GM23338 (cell line): ENCODE data around the gene DOCK1. TPM values are rescaled to one million over a fixed set of nuclear protein-coding genes. Genes with fewer than 3 reads are reported as not detected.

Source experiments
- ATAC-seq: fragments of 200-7000 bp; cut with Tn5 transposase; 3 replicates; pipeline ENCODE4 v1.9.1; 2020
- DNase-seq: peaks from one replicate; pipeline ENCODE4 v3.0.0-alpha.2; 2015; ENCODE audit warnings: low spot score
- H2AFZ ChIP-seq: fragments of 200-600 bp; sonication (generic); 2 replicates; pipeline ENCODE4 v1.8.0; 2016; ENCODE audit warnings: antibody characterized with exemption, mild to moderate bottlenecking, moderate library complexity
- H3F3A ChIP-seq: fragments of 200-600 bp; sonication (generic); replicated peaks from 2 replicates; pipeline ENCODE4 v1.8.0; 2017; ENCODE audit warnings: antibody characterized with exemption, mixed run types, low read depth
- H3K27ac ChIP-seq: fragments of 200-600 bp; sonication (generic); 2 replicates; pipeline ENCODE4 v1.6.1; 2016; ENCODE audit warnings: low read depth
- H3K27me3 ChIP-seq: fragments of 200-600 bp; sonication (generic); 2 replicates; pipeline ENCODE4 v1.8.0; 2016; ENCODE audit warnings: mild to moderate bottlenecking, mixed run types, moderate library complexity; ENCODE audit not compliant: insufficient read depth
- H3K36me3 ChIP-seq: fragments of 200-600 bp; sonication (generic); 2 replicates; pipeline ENCODE4 v1.8.0; 2016; ENCODE audit warnings: mild to moderate bottlenecking; ENCODE audit not compliant: insufficient read depth
- H3K4me1 ChIP-seq: fragments of 200-600 bp; sonication (generic); 2 replicates; pipeline ENCODE4 v1.8.0; 2016; ENCODE audit warnings: mild to moderate bottlenecking, moderate library complexity; ENCODE audit not compliant: insufficient read depth
- H3K4me2 ChIP-seq: fragments of 200-600 bp; sonication (generic); 2 replicates; pipeline ENCODE4 v1.7.1; 2017; ENCODE audit warnings: mixed run types
- H3K4me3 ChIP-seq: fragments of 200-600 bp; sonication (generic); 2 replicates; pipeline ENCODE4 v1.6.1; 2016; ENCODE audit warnings: mixed run types
- H3K79me2 ChIP-seq: fragments of 200-600 bp; sonication (generic); replicated peaks from 2 replicates; pipeline ENCODE4 v1.8.0; 2017; ENCODE audit warnings: mild to moderate bottlenecking; ENCODE audit not compliant: insufficient read depth
- H3K9me2 ChIP-seq: fragments of 200-600 bp; sonication (generic); 2 replicates; pipeline ENCODE4 v1.8.0; 2017; ENCODE audit not compliant: insufficient read depth
- H4K20me1 ChIP-seq: fragments of 200-600 bp; sonication (generic); replicated peaks from 2 replicates; pipeline ENCODE4 v1.8.0; 2017; ENCODE audit warnings: mild to moderate bottlenecking; ENCODE audit not compliant: insufficient read depth
- H3K27ac Mint-ChIP-seq: 2 replicates; pipeline ENCODE4 v1.8.0; 2020; ENCODE audit warnings: inconsistent platforms, mild to moderate bottlenecking, moderate library complexity, mixed read lengths
- H3K27me3 Mint-ChIP-seq: 3 replicates; pipeline ENCODE4 v1.8.0; 2022; ENCODE audit warnings: low read depth, mild to moderate bottlenecking, moderate library complexity, mixed read lengths, inconsistent platforms; ENCODE audit not compliant: insufficient read depth, poor library complexity
- H3K36me3 Mint-ChIP-seq: 3 replicates; pipeline ENCODE4 v1.8.0; 2021; ENCODE audit warnings: low read depth, mild to moderate bottlenecking, inconsistent platforms, moderate library complexity, mixed read lengths
- H3K4me1 Mint-ChIP-seq: 3 replicates; pipeline ENCODE4 v1.8.0; 2020; ENCODE audit warnings: mild to moderate bottlenecking, inconsistent platforms, mixed read lengths
- H3K4me3 Mint-ChIP-seq: 3 replicates; pipeline ENCODE4 v1.8.0; 2021; ENCODE audit warnings: moderate library complexity, mild to moderate bottlenecking, inconsistent platforms, mixed read lengths
- H3K9me3 Mint-ChIP-seq: 3 replicates; pipeline ENCODE4 v1.8.0; 2020; ENCODE audit warnings: moderate library complexity, mild to moderate bottlenecking, inconsistent platforms, mixed read lengths
- CREB1 ChIP-seq: fragments of 250-450 bp; sonication (Bioruptor Pico); IDR thresholded peaks from 2 replicates; pipeline ENCODE4 v1.5.0; 2020; ENCODE audit warnings: low read depth, mild to moderate bottlenecking, moderate library complexity
- CTCF ChIP-seq, 2 experiments: fragments of 200-600 bp in 1 of 2; sonication (generic) in 1 of 2; conservative IDR thresholded peaks; 2 replicates each; pipeline versions ENCODE4 v1.5.1 to v1.6.1; 2016 to 2017; ENCODE audit warnings: antibody characterized with exemption in 2 of 2, low read depth in 2 of 2, mild to moderate bottlenecking in 2 of 2, moderate library complexity in 1 of 2
- ETS1 ChIP-seq: IDR thresholded peaks from 2 replicates; pipeline ENCODE4 v1.6.1; 2016; ENCODE audit warnings: antibody characterized with exemption
- EZH2 ChIP-seq: fragments of 200-600 bp; sonication (generic); IDR thresholded peaks from one replicate; pipeline ENCODE4 v1.8.0; 2017; ENCODE audit warnings: antibody characterized with exemption, mild to moderate bottlenecking, low read depth; ENCODE audit not compliant: unreplicated experiment
- EZH2phosphoT487 ChIP-seq: fragments of 200-600 bp; sonication (generic); IDR thresholded peaks from one replicate; pipeline ENCODE4 v1.8.1; 2018; ENCODE audit warnings: antibody characterized with exemption; ENCODE audit not compliant: unreplicated experiment
- JUNB ChIP-seq: IDR thresholded peaks from one replicate; pipeline ENCODE4 v1.6.1; 2016; ENCODE audit warnings: antibody characterized with exemption; ENCODE audit not compliant: unreplicated experiment
- REST ChIP-seq: IDR thresholded peaks from one replicate; pipeline ENCODE4 v1.6.1; 2018; ENCODE audit warnings: antibody characterized with exemption; ENCODE audit not compliant: unreplicated experiment
- STAT1 ChIP-seq: IDR thresholded peaks from one replicate; pipeline ENCODE4 v1.6.1; 2016; ENCODE audit warnings: antibody characterized with exemption; ENCODE audit not compliant: unreplicated experiment
- ZNF114 ChIP-seq: fragments of 250-450 bp; sonication (Bioruptor Pico); IDR thresholded peaks from 2 replicates; pipeline ENCODE4 v1.5.0; 2020; ENCODE audit warnings: mild to moderate bottlenecking, moderate library complexity
- ZNF331 ChIP-seq: fragments of 250-450 bp; sonication (Bioruptor Pico); IDR thresholded peaks from 2 replicates; pipeline ENCODE4 v1.5.0; 2020; ENCODE audit warnings: low read depth, mild to moderate bottlenecking, moderate library complexity
- polyA plus RNA-seq: library from polyadenylated mRNA; unstranded; fragments of >200 nt; fragmentation: Nextera tagmentation; extraction: Ambion mirVana; gene quantifications from 2 replicates; pipeline ENCODE4 v1.2.1, GENCODE V29; 2016
- total RNA-seq: library from RNA; depleted of rRNA; stranded (reverse); fragments of >200 nt; shearing (Covaris generic); gene quantifications from 2 replicates; pipeline ENCODE4 v1.2.3, GENCODE V29; 2014
- TF ChIP-seq, protein P1 (sequence below): fragments of 250-450 bp; sonication (Bioruptor Pico); IDR thresholded peaks from 2 replicates; pipeline ENCODE4 v1.5.0; 2020; ENCODE audit warnings: mild to moderate bottlenecking, moderate library complexity

Gene DOCK1
- total and polyA plus RNA-seq, 2 experiments from 2014 or later = 13.2 to 55.3 TPM

GRCh38 chr10:127279334-127279774, 374.1 kb downstream of the DOCK1 start:
- Histone ChIP-seq H3K27me3 (no peaks in the 10 kb centered on the region), H3K4me3 (no peak overlapping the region), H3K9me2 (no peaks in the 10 kb centered on the region; the same call in none of the 2 replicates), H4K20me1 (no peaks in the 10 kb centered on the region), H3K4me2 (no peak overlapping the region), H3K27ac (no peak overlapping the region), H3K79me2 (no peaks in the 10 kb centered on the region), H3K4me1 (peaks cover 5% of the 10 kb centered on the region; the same call in 1 of the 2 replicates), H3K36me3 (no peaks in the 10 kb centered on the region), H2AFZ (no peak overlapping the region), H3F3A (no peaks in the 10 kb centered on the region)
- Mint-ChIP-seq H3K9me3 (peaks cover 18% of the 10 kb centered on the region), H3K4me3 (no peak overlapping the region), H3K4me1 (peaks cover 22% of the 10 kb centered on the region), H3K36me3 (peaks cover 50% of the 10 kb centered on the region), H3K27ac (no peak overlapping the region), H3K27me3 (no peaks in the 10 kb centered on the region)
- no peak for DNase-seq
- ATAC-seq = no peak
- no peak for TF ChIP-seq EZH2
- no peak for TF ChIP-seq JUNB
- TF ChIP-seq, protein P1, sequence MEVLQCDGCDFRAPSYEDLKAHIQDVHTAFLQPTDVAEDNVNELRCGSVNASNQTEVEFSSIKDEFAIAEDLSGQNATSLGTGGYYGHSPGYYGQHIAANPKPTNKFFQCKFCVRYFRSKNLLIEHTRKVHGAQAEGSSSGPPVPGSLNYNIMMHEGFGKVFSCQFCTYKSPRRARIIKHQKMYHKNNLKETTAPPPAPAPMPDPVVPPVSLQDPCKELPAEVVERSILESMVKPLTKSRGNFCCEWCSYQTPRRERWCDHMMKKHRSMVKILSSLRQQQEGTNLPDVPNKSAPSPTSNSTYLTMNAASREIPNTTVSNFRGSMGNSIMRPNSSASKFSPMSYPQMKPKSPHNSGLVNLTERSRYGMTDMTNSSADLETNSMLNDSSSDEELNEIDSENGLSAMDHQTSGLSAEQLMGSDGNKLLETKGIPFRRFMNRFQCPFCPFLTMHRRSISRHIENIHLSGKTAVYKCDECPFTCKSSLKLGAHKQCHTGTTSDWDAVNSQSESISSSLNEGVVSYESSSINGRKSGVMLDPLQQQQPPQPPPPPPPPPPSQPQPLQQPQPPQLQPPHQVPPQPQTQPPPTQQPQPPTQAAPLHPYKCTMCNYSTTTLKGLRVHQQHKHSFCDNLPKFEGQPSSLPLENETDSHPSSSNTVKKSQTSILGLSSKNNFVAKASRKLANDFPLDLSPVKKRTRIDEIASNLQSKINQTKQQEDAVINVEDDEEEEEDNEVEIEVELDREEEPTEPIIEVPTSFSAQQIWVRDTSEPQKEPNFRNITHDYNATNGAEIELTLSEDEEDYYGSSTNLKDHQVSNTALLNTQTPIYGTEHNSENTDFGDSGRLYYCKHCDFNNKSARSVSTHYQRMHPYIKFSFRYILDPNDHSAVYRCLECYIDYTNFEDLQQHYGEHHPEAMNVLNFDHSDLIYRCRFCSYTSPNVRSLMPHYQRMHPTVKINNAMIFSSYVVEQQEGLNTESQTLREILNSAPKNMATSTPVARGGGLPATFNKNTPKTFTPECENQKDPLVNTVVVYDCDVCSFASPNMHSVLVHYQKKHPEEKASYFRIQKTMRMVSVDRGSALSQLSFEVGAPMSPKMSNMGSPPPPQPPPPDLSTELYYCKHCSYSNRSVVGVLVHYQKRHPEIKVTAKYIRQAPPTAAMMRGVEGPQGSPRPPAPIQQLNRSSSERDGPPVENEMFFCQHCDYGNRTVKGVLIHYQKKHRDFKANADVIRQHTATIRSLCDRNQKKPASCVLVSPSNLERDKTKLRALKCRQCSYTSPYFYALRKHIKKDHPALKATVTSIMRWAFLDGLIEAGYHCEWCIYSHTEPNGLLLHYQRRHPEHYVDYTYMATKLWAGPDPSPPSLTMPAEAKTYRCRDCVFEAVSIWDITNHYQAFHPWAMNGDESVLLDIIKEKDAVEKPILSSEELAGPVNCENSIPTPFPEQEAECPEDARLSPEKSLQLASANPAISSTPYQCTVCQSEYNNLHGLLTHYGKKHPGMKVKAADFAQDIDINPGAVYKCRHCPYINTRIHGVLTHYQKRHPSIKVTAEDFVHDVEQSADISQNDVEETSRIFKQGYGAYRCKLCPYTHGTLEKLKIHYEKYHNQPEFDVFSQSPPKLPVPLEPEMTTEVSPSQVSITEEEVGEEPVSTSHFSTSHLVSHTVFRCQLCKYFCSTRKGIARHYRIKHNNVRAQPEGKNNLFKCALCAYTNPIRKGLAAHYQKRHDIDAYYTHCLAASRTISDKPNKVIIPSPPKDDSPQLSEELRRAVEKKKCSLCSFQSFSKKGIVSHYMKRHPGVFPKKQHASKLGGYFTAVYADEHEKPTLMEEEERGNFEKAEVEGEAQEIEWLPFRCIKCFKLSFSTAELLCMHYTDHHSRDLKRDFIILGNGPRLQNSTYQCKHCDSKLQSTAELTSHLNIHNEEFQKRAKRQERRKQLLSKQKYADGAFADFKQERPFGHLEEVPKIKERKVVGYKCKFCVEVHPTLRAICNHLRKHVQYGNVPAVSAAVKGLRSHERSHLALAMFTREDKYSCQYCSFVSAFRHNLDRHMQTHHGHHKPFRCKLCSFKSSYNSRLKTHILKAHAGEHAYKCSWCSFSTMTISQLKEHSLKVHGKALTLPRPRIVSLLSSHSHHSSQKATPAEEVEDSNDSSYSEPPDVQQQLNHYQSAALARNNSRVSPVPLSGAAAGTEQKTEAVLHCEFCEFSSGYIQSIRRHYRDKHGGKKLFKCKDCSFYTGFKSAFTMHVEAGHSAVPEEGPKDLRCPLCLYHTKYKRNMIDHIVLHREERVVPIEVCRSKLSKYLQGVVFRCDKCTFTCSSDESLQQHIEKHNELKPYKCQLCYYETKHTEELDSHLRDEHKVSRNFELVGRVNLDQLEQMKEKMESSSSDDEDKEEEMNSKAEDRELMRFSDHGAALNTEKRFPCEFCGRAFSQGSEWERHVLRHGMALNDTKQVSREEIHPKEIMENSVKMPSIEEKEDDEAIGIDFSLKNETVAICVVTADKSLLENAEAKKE (CRISPR knock-in tag) = no peak
- no peak for TF ChIP-seq EZH2phosphoT487
- TF ChIP-seq CREB1 (CRISPR knock-in tag) = no peak
- no peak for TF ChIP-seq ZNF114 (CRISPR knock-in tag)
- no peak for TF ChIP-seq ETS1
- TF ChIP-seq CTCF (conservative IDR thresholded peaks at IDR 0.05; ENCODE audit: low read depth in 2 of 2) = no peak
- TF ChIP-seq STAT1 = no peak
- no peak for TF ChIP-seq REST
- TF ChIP-seq ZNF331 = no peak
